Endothelial cell of umbilical vein (primary cell): ENCODE results near the gene MAP2K5. TPM values are rescaled to one million over a fixed set of nuclear protein-coding genes. Genes with fewer than 3 reads are reported as not detected.

ENCODE experiments used
- BruUV-seq: library from RNA; stranded (reverse); fragments of 400-500 nt; replicated peaks from 2 replicates; lab custom pipeline; 2021; lab: Mats Ljungman, UMichigan
- CTCF ChIA-PET: fragments of 300-600, 350-600 bp; sonication (Branson Sonifier 250); formaldehyde crosslinking; loops from one replicate; lab custom pipeline; 2021; ENCODE audit warnings: antibody characterized with exemption, inconsistent platforms; lab: Charles Lee
- POLR2A ChIA-PET: fragments of 300-600, 350-600 bp; sonication (Branson Sonifier 250); formaldehyde crosslinking; loops from one replicate; lab custom pipeline; 2021; ENCODE audit warnings: antibody characterized with exemption, inconsistent platforms; lab: Charles Lee
- DNase-seq: peaks from one replicate; pipeline ENCODE4 v3.0.0-alpha.2; 2011; ENCODE audit warnings: low read depth, low spot score
- FAIRE-seq: peaks from 2 replicates; lab custom pipeline; 2011; peaks lifted over from hg19 to GRCh38; lab: Jason Lieb, UNC
- H2AFZ ChIP-seq: 2 replicates; pipeline ENCODE4 v1.6.0; 2012; ENCODE audit warnings: low read depth, low read length, control low read depth, inconsistent platforms
- H3K27ac ChIP-seq: 2 replicates; pipeline ENCODE4 v1.5.1; 2011; ENCODE audit warnings: low read depth, mild to moderate bottlenecking, control low read depth, low read length, moderate library complexity; ENCODE audit not compliant: insufficient read depth
- H3K27me3 ChIP-seq, 2 experiments: 2 replicates each; pipeline versions ENCODE4 v1.6.0 to v1.6.1; 2011; ENCODE audit warnings: low read length in 2 of 2, mixed read lengths in 1 of 2; ENCODE audit not compliant: control insufficient read depth in 2 of 2, insufficient read depth in 2 of 2
- H3K36me3 ChIP-seq, 2 experiments: 2 replicates in 1 of 2; 3 replicates in 1 of 2; pipeline ENCODE4 v1.5.1; 2011; ENCODE audit warnings: low read length in 2 of 2, mild to moderate bottlenecking in 1 of 2, moderate library complexity in 1 of 2; ENCODE audit not compliant: control insufficient read depth in 2 of 2, insufficient read depth in 2 of 2; ENCODE audit errors: extremely low read depth in 1 of 2
- H3K4me1 ChIP-seq: 3 replicates; pipeline ENCODE4 v1.5.1; 2011; ENCODE audit warnings: mild to moderate bottlenecking, low read length; ENCODE audit not compliant: control insufficient read depth, insufficient read depth; ENCODE audit errors: extremely low read depth
- H3K4me2 ChIP-seq: 2 replicates; pipeline ENCODE4 v1.6.1; 2011; ENCODE audit warnings: low read length, control low read depth, mixed read lengths; ENCODE audit not compliant: insufficient read depth
- H3K4me3 ChIP-seq, 3 experiments: fragments of 200-600 bp in 1 of 3; sonication (generic), shearing (Covaris generic) in 1 of 3; replicated peaks in 1 of 3; 2 replicates each; pipeline ENCODE4 v1.5.1; 2011 to 2016; ENCODE audit warnings: control low read depth in 3 of 3, low read length in 3 of 3, mild to moderate bottlenecking in 2 of 3, inconsistent platforms in 1 of 3, low read depth in 1 of 3, moderate library complexity in 1 of 3; ENCODE audit not compliant: insufficient read depth in 1 of 3
- H3K79me2 ChIP-seq: 2 replicates; pipeline ENCODE4 v1.6.0; 2012; ENCODE audit warnings: low read length, inconsistent platforms; ENCODE audit not compliant: control insufficient read depth, insufficient read depth
- H3K9ac ChIP-seq: replicated peaks from 2 replicates; pipeline ENCODE3; 2011; ENCODE audit warnings: low read length, control low read depth; ENCODE audit not compliant: insufficient read depth; ENCODE audit errors: extremely low read depth
- H3K9me1 ChIP-seq: replicated peaks from 3 replicates; pipeline ENCODE4 v1.6.0; 2011; ENCODE audit warnings: mild to moderate bottlenecking, low read length; ENCODE audit not compliant: control insufficient read depth, insufficient read depth; ENCODE audit errors: extremely low read depth
- H3K9me3 ChIP-seq: replicated peaks from 2 replicates; pipeline ENCODE4 v1.5.1; 2012; ENCODE audit warnings: low read length, inconsistent platforms; ENCODE audit not compliant: control insufficient read depth, insufficient read depth
- H4K20me1 ChIP-seq: replicated peaks from 2 replicates; pipeline ENCODE3; 2011; ENCODE audit warnings: mild to moderate bottlenecking, low read length; ENCODE audit not compliant: control insufficient read depth, insufficient read depth; ENCODE audit errors: extremely low read depth
- EZH2 ChIP-seq: IDR thresholded peaks from 2 replicates; pipeline ENCODE4 v1.6.1; 2012; ENCODE audit warnings: borderline replicate concordance, low read depth, mild to moderate bottlenecking, moderate library complexity, low read length, inconsistent platforms; ENCODE audit not compliant: severe bottlenecking
- FOS ChIP-seq: IDR thresholded peaks from 2 replicates; pipeline ENCODE4 v1.6.1; 2011; ENCODE audit warnings: mild to moderate bottlenecking, low read length, moderate library complexity, borderline replicate concordance; ENCODE audit not compliant: insufficient read depth
- GATA2 ChIP-seq: IDR thresholded peaks from 2 replicates; pipeline ENCODE4 v1.7.0; 2011; ENCODE audit warnings: low read depth, mild to moderate bottlenecking, moderate library complexity, mixed read lengths, low read length; ENCODE audit not compliant: insufficient read length, insufficient read depth
- JUN ChIP-seq: IDR thresholded peaks from 2 replicates; pipeline ENCODE4 v1.6.1; 2011; ENCODE audit warnings: borderline replicate concordance, low read depth; ENCODE audit not compliant: insufficient read length, insufficient read depth
- MYC ChIP-seq: IDR thresholded peaks from one replicate; pipeline ENCODE4 v1.6.1; 2011; ENCODE audit warnings: mild to moderate bottlenecking, low read depth, low read length
- POLR2A ChIP-seq: IDR thresholded peaks from 2 replicates; pipeline ENCODE4 v1.6.1; 2012; ENCODE audit warnings: low read depth, mild to moderate bottlenecking, control low read depth, low read length
- POLR2AphosphoS5 ChIP-seq: IDR thresholded peaks from 2 replicates; pipeline ENCODE4 v1.6.1; 2012; ENCODE audit warnings: low read depth, mild to moderate bottlenecking, control low read depth, low read length, moderate library complexity; ENCODE audit not compliant: insufficient read depth
- dilution Hi-C: fragments of 300-500 bp; cut with MboI; formaldehyde crosslinking; loops from one replicate; pipeline ENCODE4 v1.15.0; 2019; ENCODE audit warnings: low sequenced_read_pairs; ENCODE audit not compliant: extremely low pct_ligation_motif_present
- intact Hi-C: fragments of 100-400 bp; cut with micrococcal nuclease; formaldehyde crosslinking; loops from one replicate; pipeline ENCODE4 v1.10.0; 2022
- polyA plus RNA-seq, 4 experiments: library from polyadenylated mRNA; depleted of rRNA in 3 of 4; stranded (reverse) in 3 of 4; unstranded in 1 of 4; fragments of >200 nt; gene quantifications; 2 replicates each; pipeline versions ENCODE4 v1.2.1 to v1.2.3, GENCODE V29; 2011 to 2012; ENCODE audit warnings: missing spikeins in 1 of 4
- total RNA-seq: library from RNA; stranded (reverse); gene quantifications from 2 replicates; pipeline ENCODE4 v1.2.3, GENCODE V29; 2021
- TF ChIP-seq, protein P1 (sequence below): IDR thresholded peaks from 2 replicates; pipeline ENCODE4 v1.6.1; 2011; ENCODE audit not compliant: insufficient read depth, insufficient read length
- TF ChIP-seq, protein P2 (sequence below), 2 donors: IDR thresholded peaks; 1 replicate in 1 of 2; 2 replicates in 1 of 2; pipeline ENCODE4 v1.5.1; 2011; ENCODE audit warnings: low read length in 2 of 2, mild to moderate bottlenecking in 2 of 2, moderate library complexity in 2 of 2, control low read depth in 1 of 2, inconsistent platforms in 1 of 2, low read depth in 1 of 2; ENCODE audit not compliant: insufficient read depth in 1 of 2; ENCODE audit errors: extremely low read depth in 1 of 2

The MAP2K5 gene
- total and polyA plus RNA-seq, 2 donors (not counting 3 experiments of a cell fraction or from before 2014, with no cell fraction given): 4.9 to 24.7 TPM

DNA sequence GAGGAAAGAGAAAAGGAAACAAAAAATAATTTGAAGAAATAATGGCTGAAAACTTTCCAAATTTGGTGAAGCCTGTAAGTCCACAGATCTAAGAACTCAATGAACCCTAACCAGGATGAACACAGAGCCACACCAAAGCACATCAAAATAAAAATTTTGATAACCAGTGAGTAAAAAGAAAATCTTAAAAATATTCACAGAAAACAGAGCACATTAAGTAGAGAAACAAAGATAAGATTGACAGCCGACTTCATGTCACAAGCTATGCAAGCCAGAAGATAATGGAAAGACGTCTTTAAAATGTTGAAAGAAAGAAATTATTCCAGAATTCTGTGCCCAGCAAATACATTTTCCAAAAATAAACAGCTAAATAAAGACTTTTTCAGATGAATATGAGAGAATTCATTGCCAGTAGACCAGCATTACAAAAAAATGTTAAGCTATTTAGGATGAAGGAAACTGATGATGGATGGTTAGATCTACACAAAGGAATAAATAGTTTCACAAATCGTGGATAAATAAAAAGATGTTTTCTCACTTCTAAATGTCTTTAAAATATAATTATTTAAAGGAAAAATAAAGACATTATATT is 142.6 kb downstream of the MAP2K5 start:
- TF ChIP-seq POLR2A (no peak), POLR2AphosphoS5 (no peak), JUN (no peak)
- peaks cover 2% of the 10 kb centered on the region for H3K9me3 ChIP-seq
- no peak overlapping the region for H3K27ac ChIP-seq
- BruUV-seq: no TSS peak
- intact Hi-C loops (no loop called here), dilution Hi-C loops (no loop called here)
- no peaks in the 10 kb centered on the region for H3K4me1 ChIP-seq
- no peak overlapping the region for H3K4me3 ChIP-seq
- no peak overlapping the region for H2AFZ ChIP-seq
- H3K27me3 ChIP-seq: no peaks in the 10 kb centered on the region
- H3K9me1 ChIP-seq: no peaks in the 10 kb centered on the region
- peak; percentile 12 for FAIRE-seq
- H3K36me3 ChIP-seq: no peaks in the 10 kb centered on the region
- no peak overlapping the region for H3K9ac ChIP-seq
- H3K4me2 ChIP-seq: no peak overlapping the region
- H4K20me1 ChIP-seq: no peaks in the 10 kb centered on the region
- peak; percentile 13 for DNase-seq
- ChIA-PET CTCF (interaction anchor here (1.1 kb wide), 1 partner anchor 9 kb away, joined by 4 read pairs; no protein-coding TSS in a partner anchor), POLR2A (interaction anchor here (0.7 kb wide), 1 partner anchor 248 kb away, joined by 3 read pairs; no protein-coding TSS in a partner anchor)
- H3K79me2 ChIP-seq: no peaks in the 10 kb centered on the region

DNA sequence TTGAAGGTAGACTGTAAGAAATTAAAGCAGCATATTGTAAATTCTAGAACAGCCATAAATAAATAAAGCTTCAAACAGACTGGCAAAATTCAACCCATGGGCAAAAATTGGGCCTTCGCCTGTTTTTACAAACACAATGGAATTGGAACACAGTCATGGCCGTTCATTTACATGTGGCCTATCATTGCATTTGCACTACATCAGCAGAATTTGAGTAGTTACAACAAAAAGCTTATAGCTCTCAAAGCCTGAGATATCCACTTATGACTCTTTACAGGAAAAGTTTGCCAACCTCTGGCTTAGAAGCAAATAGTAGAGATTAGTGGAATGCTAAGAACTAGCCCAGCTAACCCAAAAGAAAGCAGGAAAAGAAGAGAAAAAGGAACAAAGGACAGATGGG is 143.2 kb downstream of the MAP2K5 start:
- POLR2A ChIA-PET: interaction anchor here (0.7 kb wide), 1 partner anchor 249 kb away, joined by 3 read pairs; no protein-coding TSS in a partner anchor
- no peaks in the 10 kb centered on the region for H3K4me1 ChIP-seq
- H3K9ac ChIP-seq: no peak overlapping the region
- no peaks in the 10 kb centered on the region for H3K79me2 ChIP-seq
- H3K4me3 ChIP-seq: no peak overlapping the region
- H3K27ac ChIP-seq: no peak overlapping the region
- H3K4me2 ChIP-seq: no peak overlapping the region
- no peaks in the 10 kb centered on the region for H3K36me3 ChIP-seq
- peaks cover 2% of the 10 kb centered on the region for H3K9me3 ChIP-seq
- H2AFZ ChIP-seq: no peak overlapping the region
- no peaks in the 10 kb centered on the region for H3K27me3 ChIP-seq
- TF ChIP-seq JUN: no peak
- no peak for TF ChIP-seq POLR2AphosphoS5
- TF ChIP-seq, protein P1, sequence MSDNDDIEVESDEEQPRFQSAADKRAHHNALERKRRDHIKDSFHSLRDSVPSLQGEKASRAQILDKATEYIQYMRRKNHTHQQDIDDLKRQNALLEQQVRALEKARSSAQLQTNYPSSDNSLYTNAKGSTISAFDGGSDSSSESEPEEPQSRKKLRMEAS: no peak
- TF ChIP-seq EZH2: no peak
- TF ChIP-seq POLR2A: no peak
- TF ChIP-seq FOS: no peak
- TF ChIP-seq MYC: no peak
- TF ChIP-seq, protein P2, sequence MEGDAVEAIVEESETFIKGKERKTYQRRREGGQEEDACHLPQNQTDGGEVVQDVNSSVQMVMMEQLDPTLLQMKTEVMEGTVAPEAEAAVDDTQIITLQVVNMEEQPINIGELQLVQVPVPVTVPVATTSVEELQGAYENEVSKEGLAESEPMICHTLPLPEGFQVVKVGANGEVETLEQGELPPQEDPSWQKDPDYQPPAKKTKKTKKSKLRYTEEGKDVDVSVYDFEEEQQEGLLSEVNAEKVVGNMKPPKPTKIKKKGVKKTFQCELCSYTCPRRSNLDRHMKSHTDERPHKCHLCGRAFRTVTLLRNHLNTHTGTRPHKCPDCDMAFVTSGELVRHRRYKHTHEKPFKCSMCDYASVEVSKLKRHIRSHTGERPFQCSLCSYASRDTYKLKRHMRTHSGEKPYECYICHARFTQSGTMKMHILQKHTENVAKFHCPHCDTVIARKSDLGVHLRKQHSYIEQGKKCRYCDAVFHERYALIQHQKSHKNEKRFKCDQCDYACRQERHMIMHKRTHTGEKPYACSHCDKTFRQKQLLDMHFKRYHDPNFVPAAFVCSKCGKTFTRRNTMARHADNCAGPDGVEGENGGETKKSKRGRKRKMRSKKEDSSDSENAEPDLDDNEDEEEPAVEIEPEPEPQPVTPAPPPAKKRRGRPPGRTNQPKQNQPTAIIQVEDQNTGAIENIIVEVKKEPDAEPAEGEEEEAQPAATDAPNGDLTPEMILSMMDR (IDR thresholded peaks at IDR 0.05; ENCODE audit: extremely low read depth in 1 of 2, insufficient read depth in 1 of 2, low read depth in 1 of 2, low read length in 2 of 2): no peak
- TF ChIP-seq GATA2: no peak
- no TSS peak for BruUV-seq
- CTCF ChIA-PET: interaction anchor here (1.1 kb wide), 1 partner anchor 10 kb away, joined by 4 read pairs; no protein-coding TSS in a partner anchor
- H3K9me1 ChIP-seq: no peaks in the 10 kb centered on the region
- DNase-seq (no peak), FAIRE-seq (peak; percentile 18)
- intact Hi-C loops (no loop called here), dilution Hi-C loops (no loop called here)
- no peaks in the 10 kb centered on the region for H4K20me1 ChIP-seq
